ENCODE data around the gene CHRNA10. TPM values are rescaled to one million over a fixed set of nuclear protein-coding genes. Genes with fewer than 3 reads are reported as not detected.

The CHRNA10 gene
- total RNA-seq, 4 donors from 2014 or later, result 0.54 to 2.3 (median 1.6) TPM

- Histone ChIP-seq H3K4me3 (replicated peaks in 1 of 3) (no peak overlapping the region), H3K27me3 (no peaks in the 10 kb centered on the region), H3K27ac (no peak overlapping the region), H3K9me3 (no peaks in the 10 kb centered on the region), H3K4me1 (no peaks in the 10 kb centered on the region), H3K36me3 (no peaks in the 10 kb centered on the region)
- intact Hi-C loops (cut with DNase I), result no loop called here
- no peak for TF ChIP-seq POLR2A (IDR thresholded peaks at IDR 0.05)
- TF ChIP-seq CTCF (IDR thresholded peaks at IDR 0.05), result no peak
- WGBS, 2 donors, result 96 to 97% methylated on average over 5 of the region's 5 CpGs
- peak in 1 of 2 donors; percentile 18 for DNase-seq
Measured at GRCh38 chr11:3632070-3632660, 39.0 kb downstream of the CHRNA10 start.

- Histone ChIP-seq H3K36me3 (no peaks in the 10 kb centered on the region), H3K27ac (no peak overlapping the region), H3K27me3 (no peaks in the 10 kb centered on the region), H3K9me3 (no peaks in the 10 kb centered on the region), H3K4me1 (no peaks in the 10 kb centered on the region), H3K4me3 (replicated peaks in 1 of 3) (no peak overlapping the region)
- DNase-seq, result no peak
- intact Hi-C loops (cut with DNase I), result no loop called here
- TF ChIP-seq POLR2A (IDR thresholded peaks at IDR 0.05), result no peak
- no peak for TF ChIP-seq CTCF (IDR thresholded peaks at IDR 0.05)
- WGBS, 2 donors, result 91 to 94% methylated on average over 4 of the region's 4 CpGs
Measured at GRCh38 chr11:3631331-3631730, 39.9 kb downstream of the CHRNA10 start.

- H3K4me3 ChIP-seq (replicated peaks in 1 of 3), result no peak overlapping the region
- no peak for DNase-seq
- H3K9me3 ChIP-seq, result no peaks in the 10 kb centered on the region
- H3K36me3 ChIP-seq, result no peaks in the 10 kb centered on the region
- TF ChIP-seq POLR2A (IDR thresholded peaks at IDR 0.05) (no peak), CTCF (IDR thresholded peaks at IDR 0.05) (no peak)
- intact Hi-C loops (cut with DNase I), result no loop called here
- no peaks in the 10 kb centered on the region for H3K27me3 ChIP-seq
- H3K4me1 ChIP-seq, result no peaks in the 10 kb centered on the region
- WGBS, 2 donors, result 90 to 100% methylated on average over 1 of the region's 1 CpG
- H3K27ac ChIP-seq, result no peak overlapping the region
Measured at GRCh38 chr11:3627291-3627690, 43.9 kb downstream of the CHRNA10 start.

GRCh38 chr11:3626250-3626960 lies 44.8 kb downstream of the CHRNA10 start:
- no peaks in the 10 kb centered on the region for H3K4me1 ChIP-seq
- peak in 1 of 2 donors; percentile 25 for DNase-seq
- H3K9me3 ChIP-seq, result no peaks in the 10 kb centered on the region
- 84 to 88% methylated on average over 23 of the region's 23 CpGs for WGBS, 2 donors
- no peak overlapping the region for H3K4me3 ChIP-seq (replicated peaks in 1 of 3)
- intact Hi-C loops (cut with DNase I), result no loop called here
- TF ChIP-seq POLR2A (IDR thresholded peaks at IDR 0.05) (no peak), CTCF (IDR thresholded peaks at IDR 0.05) (no peak)
- H3K36me3 ChIP-seq, result no peaks in the 10 kb centered on the region
- H3K27ac ChIP-seq, result no peak overlapping the region
- H3K27me3 ChIP-seq, result no peaks in the 10 kb centered on the region

GRCh38 chr11:3623767-3624458 lies 47.3 kb downstream of the CHRNA10 start:
- no peaks in the 10 kb centered on the region for H3K27me3 ChIP-seq
- no peaks in the 10 kb centered on the region for H3K9me3 ChIP-seq
- DNase-seq, result no peak
- no peak for TF ChIP-seq POLR2A (IDR thresholded peaks at IDR 0.05)
- TF ChIP-seq CTCF (IDR thresholded peaks at IDR 0.05), result no peak
- no peaks in the 10 kb centered on the region for H3K4me1 ChIP-seq
- H3K27ac ChIP-seq, result no peak overlapping the region
- WGBS, 2 donors, result 61 to 64% methylated on average over 8 of the region's 8 CpGs
- H3K4me3 ChIP-seq (replicated peaks in 1 of 3), result no peak overlapping the region
- intact Hi-C loops (cut with DNase I), result no loop called here
- no peaks in the 10 kb centered on the region for H3K36me3 ChIP-seq

Data from thyroid gland (tissue), 4 donors.